ENCODE results near the gene NFIB.

Gene NFIB

GRCh38 chr9:14219850-14220249 lies 94.1 kb downstream of the NFIB start:
- no peaks in the 10 kb centered on the region for H3K9me3 ChIP-seq
- TF ChIP-seq Cebpa-rat (IDR thresholded peaks at IDR 0.05), result no peak
- H3K27me3 ChIP-seq, result no peaks in the 10 kb centered on the region
- H3K36me3 ChIP-seq, result no peaks in the 10 kb centered on the region
- H3K27ac ChIP-seq, result no peak overlapping the region
- H3K9ac ChIP-seq, result no peak overlapping the region
- no peaks in the 10 kb centered on the region for H3K4me1 ChIP-seq
- no peak overlapping the region for H3K4me2 ChIP-seq
- H3K4me3 ChIP-seq, result no peak overlapping the region
- no peaks in the 10 kb centered on the region for H4K20me1 ChIP-seq

- H3K36me3 ChIP-seq, result no peaks in the 10 kb centered on the region
- no peaks in the 10 kb centered on the region for H3K4me1 ChIP-seq
- no peak for TF ChIP-seq Cebpa-rat (IDR thresholded peaks at IDR 0.05)
- no peak overlapping the region for H3K4me3 ChIP-seq
- no peak overlapping the region for H3K4me2 ChIP-seq
- no peaks in the 10 kb centered on the region for H4K20me1 ChIP-seq
- no peak overlapping the region for H3K9ac ChIP-seq
- H3K9me3 ChIP-seq, result no peaks in the 10 kb centered on the region
- H3K27ac ChIP-seq, result no peak overlapping the region
- no peaks in the 10 kb centered on the region for H3K27me3 ChIP-seq
Measured at GRCh38 chr9:14218253-14218652, 95.7 kb downstream of the NFIB start.

GRCh38 chr9:14216612-14217194 lies 97.2 kb downstream of the NFIB start:
- Histone ChIP-seq H3K27me3 (no peaks in the 10 kb centered on the region), H3K9ac (no peak overlapping the region), H3K4me2 (no peak overlapping the region), H3K9me3 (no peaks in the 10 kb centered on the region), H3K4me1 (no peaks in the 10 kb centered on the region), H3K4me3 (no peak overlapping the region), H4K20me1 (no peaks in the 10 kb centered on the region), H3K27ac (no peak overlapping the region), H3K36me3 (no peaks in the 10 kb centered on the region)
- TF ChIP-seq Cebpa-rat (IDR thresholded peaks at IDR 0.05), result no peak

GRCh38 chr9:14215614-14216013 lies 98.3 kb downstream of the NFIB start:
- no peak overlapping the region for H3K4me3 ChIP-seq
- no peaks in the 10 kb centered on the region for H4K20me1 ChIP-seq
- no peaks in the 10 kb centered on the region for H3K4me1 ChIP-seq
- no peak overlapping the region for H3K4me2 ChIP-seq
- no peak for TF ChIP-seq Cebpa-rat (IDR thresholded peaks at IDR 0.05)
- no peaks in the 10 kb centered on the region for H3K9me3 ChIP-seq
- no peaks in the 10 kb centered on the region for H3K36me3 ChIP-seq
- H3K9ac ChIP-seq, result no peak overlapping the region
- no peak overlapping the region for H3K27ac ChIP-seq
- no peaks in the 10 kb centered on the region for H3K27me3 ChIP-seq

GRCh38 chr9:14214693-14215092 lies 99.2 kb downstream of the NFIB start:
- TF ChIP-seq Cebpa-rat (IDR thresholded peaks at IDR 0.05), result no peak
- Histone ChIP-seq H3K9me3 (no peaks in the 10 kb centered on the region), H3K27ac (no peak overlapping the region), H3K9ac (no peak overlapping the region), H4K20me1 (no peaks in the 10 kb centered on the region), H3K4me1 (no peaks in the 10 kb centered on the region), H3K27me3 (no peaks in the 10 kb centered on the region), H3K4me3 (no peak overlapping the region), H3K36me3 (no peaks in the 10 kb centered on the region), H3K4me2 (no peak overlapping the region)

GRCh38 chr9:14214065-14214684 lies 99.8 kb downstream of the NFIB start:
- Histone ChIP-seq H3K27me3 (no peaks in the 10 kb centered on the region), H3K4me1 (no peaks in the 10 kb centered on the region), H3K9ac (no peak overlapping the region), H3K4me2 (no peak overlapping the region), H3K27ac (no peak overlapping the region), H3K9me3 (no peaks in the 10 kb centered on the region), H3K4me3 (no peak overlapping the region), H3K36me3 (no peaks in the 10 kb centered on the region), H4K20me1 (no peaks in the 10 kb centered on the region)
- no peak for TF ChIP-seq Cebpa-rat (IDR thresholded peaks at IDR 0.05)

GRCh38 chr9:14213504-14213903 lies 100.4 kb downstream of the NFIB start:
- no peaks in the 10 kb centered on the region for H3K4me1 ChIP-seq
- H3K9me3 ChIP-seq, result no peaks in the 10 kb centered on the region
- no peaks in the 10 kb centered on the region for H4K20me1 ChIP-seq
- H3K27me3 ChIP-seq, result no peaks in the 10 kb centered on the region
- H3K9ac ChIP-seq, result no peak overlapping the region
- no peak overlapping the region for H3K4me2 ChIP-seq
- no peak overlapping the region for H3K4me3 ChIP-seq
- no peak overlapping the region for H3K27ac ChIP-seq
- no peaks in the 10 kb centered on the region for H3K36me3 ChIP-seq
- no peak for TF ChIP-seq Cebpa-rat (IDR thresholded peaks at IDR 0.05)

GRCh38 chr9:14212697-14213420 lies 101.1 kb downstream of the NFIB start:
- Histone ChIP-seq H3K9me3 (no peaks in the 10 kb centered on the region), H3K4me1 (no peaks in the 10 kb centered on the region), H3K27me3 (no peaks in the 10 kb centered on the region), H4K20me1 (no peaks in the 10 kb centered on the region), H3K4me2 (no peak overlapping the region), H3K9ac (no peak overlapping the region), H3K27ac (no peak overlapping the region), H3K4me3 (no peak overlapping the region), H3K36me3 (no peaks in the 10 kb centered on the region)
- TF ChIP-seq Cebpa-rat (IDR thresholded peaks at IDR 0.05), result no peak

GRCh38 chr9:14212077-14212476 lies 101.9 kb downstream of the NFIB start:
- Histone ChIP-seq H3K9ac (no peak overlapping the region), H3K9me3 (no peaks in the 10 kb centered on the region), H3K36me3 (no peaks in the 10 kb centered on the region), H4K20me1 (no peaks in the 10 kb centered on the region), H3K4me3 (no peak overlapping the region), H3K4me2 (no peak overlapping the region), H3K4me1 (no peaks in the 10 kb centered on the region), H3K27me3 (no peaks in the 10 kb centered on the region), H3K27ac (no peak overlapping the region)
- no peak for TF ChIP-seq Cebpa-rat (IDR thresholded peaks at IDR 0.05)

GRCh38 chr9:14211564-14211963 lies 102.4 kb downstream of the NFIB start:
- Histone ChIP-seq H3K36me3 (no peaks in the 10 kb centered on the region), H3K4me1 (no peaks in the 10 kb centered on the region), H3K9me3 (no peaks in the 10 kb centered on the region), H3K4me2 (no peak overlapping the region), H4K20me1 (no peaks in the 10 kb centered on the region), H3K9ac (no peak overlapping the region), H3K27me3 (no peaks in the 10 kb centered on the region), H3K4me3 (no peak overlapping the region), H3K27ac (no peak overlapping the region)
- TF ChIP-seq Cebpa-rat (IDR thresholded peaks at IDR 0.05), result no peak

Data from BLaER1 (cell line).